NT2/D1 (cell line): ENCODE results near the gene MLLT1.

Experiments
- DNase-seq: peaks from one replicate; pipeline ENCODE4 v3.0.0-alpha.2; 2011; ENCODE audit warnings: low read depth, low spot score
- H3K27me3 ChIP-seq: 2 replicates; pipeline ENCODE4 v1.6.0; 2011; ENCODE audit warnings: mild to moderate bottlenecking; ENCODE audit not compliant: insufficient read length, insufficient read depth
- H3K36me3 ChIP-seq: 2 replicates; pipeline ENCODE4 v1.6.1; 2011; ENCODE audit warnings: mild to moderate bottlenecking, low read length, mixed read lengths; ENCODE audit not compliant: insufficient read depth, insufficient read length
- H3K4me1 ChIP-seq: 2 replicates; pipeline ENCODE4 v1.5.1; 2011; ENCODE audit not compliant: insufficient read depth, insufficient read length
- H3K4me3 ChIP-seq: 2 replicates; pipeline ENCODE4 v1.5.1; 2011; ENCODE audit warnings: low read depth; ENCODE audit not compliant: insufficient read length
- H3K9ac ChIP-seq: 2 replicates; pipeline ENCODE4 v1.6.0; 2011; ENCODE audit warnings: low read depth; ENCODE audit not compliant: insufficient read length
- H3K9me3 ChIP-seq: 2 replicates; pipeline ENCODE4 v1.5.1; 2011; ENCODE audit warnings: mild to moderate bottlenecking, low read length; ENCODE audit not compliant: insufficient read depth
- SUZ12 ChIP-seq: IDR thresholded peaks from 2 replicates; pipeline ENCODE4 v1.6.1; 2011; ENCODE audit not compliant: insufficient read length, insufficient read depth; ENCODE audit errors: extremely low read depth
- YY1 ChIP-seq: IDR thresholded peaks from 2 replicates; pipeline ENCODE4 v1.6.1; 2011; ENCODE audit not compliant: insufficient read length, insufficient read depth
- ZNF274 ChIP-seq: IDR thresholded peaks from 2 replicates; pipeline ENCODE4 v1.6.1; 2011; ENCODE audit warnings: mild to moderate bottlenecking, low read depth, low read length

Gene MLLT1

DNA sequence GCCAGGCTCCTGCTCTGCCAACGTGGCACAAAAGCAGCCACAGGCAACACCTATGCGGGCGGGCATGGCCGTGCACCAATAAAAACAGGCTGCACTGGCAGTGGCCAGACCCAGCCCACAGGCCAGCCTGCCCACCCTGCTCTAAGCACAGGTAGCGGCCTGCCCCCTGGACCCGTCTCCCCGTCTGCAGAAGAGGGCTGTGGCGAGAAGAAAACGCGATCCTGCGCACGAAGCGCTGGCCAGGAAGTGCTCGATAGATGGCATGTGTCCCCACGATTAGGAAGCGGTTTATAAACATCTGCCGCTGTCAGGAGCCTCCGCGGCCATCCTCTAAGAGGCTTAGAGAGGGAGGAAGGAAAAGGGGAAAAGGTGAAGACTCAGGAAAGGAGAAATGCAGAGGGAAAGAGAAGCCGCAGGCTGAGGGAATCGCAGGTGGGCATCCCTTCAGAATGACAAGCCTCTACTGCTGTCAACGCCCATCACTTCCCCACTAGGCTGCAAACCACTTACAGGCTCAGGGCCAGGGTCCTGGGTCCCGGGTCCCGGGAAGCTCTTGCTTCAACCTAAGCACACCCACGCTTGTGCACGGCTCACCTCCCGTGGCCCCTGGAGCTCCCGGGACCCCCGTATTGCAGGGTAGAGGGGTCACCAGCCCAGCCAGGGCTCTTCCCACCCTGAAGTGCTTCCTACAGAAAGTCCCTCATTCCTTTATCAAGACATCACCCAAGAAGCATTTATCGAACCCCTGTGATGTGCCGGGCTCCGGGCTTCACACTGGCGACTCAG lies 10.5 kb downstream of the MLLT1 start:
- H3K36me3 ChIP-seq: peaks cover 60% of the 10 kb centered on the region
- no peaks in the 10 kb centered on the region for H3K27me3 ChIP-seq
- peaks cover 19% of the 10 kb centered on the region for H3K4me1 ChIP-seq
- DNase-seq: no peak
- H3K9me3 ChIP-seq: no peaks in the 10 kb centered on the region
- H3K9ac ChIP-seq: no peak overlapping the region
- TF ChIP-seq YY1 (no peak), ZNF274 (no peak), SUZ12 (no peak)
- no peak overlapping the region for H3K4me3 ChIP-seq

DNA sequence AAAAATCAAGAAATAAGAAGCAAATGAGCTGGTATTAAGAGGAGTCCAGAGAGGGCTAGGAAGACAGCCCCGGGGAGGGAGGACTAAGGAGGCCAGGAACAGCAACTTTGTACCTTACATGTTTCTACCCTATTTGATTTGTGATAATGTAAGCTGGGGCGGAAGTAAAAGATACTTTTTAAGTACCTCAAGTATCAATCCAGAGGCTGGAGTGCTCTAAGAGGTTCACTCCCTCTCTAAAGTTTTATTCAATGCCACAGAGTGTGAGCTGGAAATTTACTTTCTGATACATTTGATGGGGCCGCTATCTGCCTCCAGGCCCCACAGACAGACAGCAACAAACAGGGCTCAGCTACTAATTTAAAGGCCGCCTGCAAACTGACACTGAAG lies 11.4 kb downstream of the MLLT1 start:
- H3K36me3 ChIP-seq: peaks cover 58% of the 10 kb centered on the region
- no peaks in the 10 kb centered on the region for H3K27me3 ChIP-seq
- no peaks in the 10 kb centered on the region for H3K9me3 ChIP-seq
- TF ChIP-seq YY1 (no peak), ZNF274 (no peak), SUZ12 (no peak)
- no peak for DNase-seq
- peaks cover 15% of the 10 kb centered on the region for H3K4me1 ChIP-seq
- no peak overlapping the region for H3K9ac ChIP-seq
- H3K4me3 ChIP-seq: no peak overlapping the region

DNA sequence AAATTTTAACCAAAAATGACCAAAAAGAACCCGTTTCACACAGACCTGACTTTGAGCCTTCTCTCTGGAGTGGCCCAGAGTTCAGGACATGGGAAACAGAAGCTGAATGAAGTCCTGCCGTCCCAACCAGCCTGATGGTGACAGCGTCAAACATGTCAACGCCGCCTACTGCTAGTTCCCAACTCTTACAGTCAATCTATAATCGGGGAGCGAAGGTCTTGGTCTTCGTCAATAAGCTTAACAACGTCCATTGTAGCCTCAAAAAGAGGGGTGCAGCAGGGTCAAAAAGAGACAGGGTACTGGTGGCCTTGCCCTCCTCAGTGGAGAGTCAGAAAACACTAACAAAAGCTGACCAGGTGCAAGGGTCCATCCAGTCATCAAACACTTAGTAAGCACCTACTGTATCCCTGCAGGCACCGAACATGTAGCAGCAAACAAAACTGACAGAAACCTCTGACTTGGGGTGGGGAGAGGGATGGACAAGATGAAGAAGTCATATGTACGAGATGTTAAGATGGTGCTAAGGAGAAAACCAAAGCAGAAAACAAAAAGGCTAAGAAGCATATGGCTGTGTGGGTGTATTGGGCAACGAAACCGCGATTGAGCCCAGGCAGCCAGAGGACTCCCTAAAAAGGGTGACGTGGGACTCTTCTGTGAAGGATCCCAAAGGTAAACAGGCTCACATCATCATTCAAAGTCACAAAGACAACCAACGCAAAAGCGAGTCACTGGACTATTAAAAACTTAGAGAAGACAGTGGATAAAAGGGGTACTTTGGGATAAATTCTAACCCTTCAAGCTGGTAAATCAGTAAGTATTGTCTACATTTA lies 12.0 kb downstream of the MLLT1 start:
- Histone ChIP-seq H3K27me3 (no peaks in the 10 kb centered on the region), H3K4me3 (no peak overlapping the region), H3K9ac (peak overlapping the region; percentile 26), H3K4me1 (peaks cover 17% of the 10 kb centered on the region), H3K36me3 (peaks cover 64% of the 10 kb centered on the region), H3K9me3 (no peaks in the 10 kb centered on the region)
- no peak for DNase-seq
- TF ChIP-seq YY1: no peak
- no peak for TF ChIP-seq ZNF274
- no peak for TF ChIP-seq SUZ12

DNA sequence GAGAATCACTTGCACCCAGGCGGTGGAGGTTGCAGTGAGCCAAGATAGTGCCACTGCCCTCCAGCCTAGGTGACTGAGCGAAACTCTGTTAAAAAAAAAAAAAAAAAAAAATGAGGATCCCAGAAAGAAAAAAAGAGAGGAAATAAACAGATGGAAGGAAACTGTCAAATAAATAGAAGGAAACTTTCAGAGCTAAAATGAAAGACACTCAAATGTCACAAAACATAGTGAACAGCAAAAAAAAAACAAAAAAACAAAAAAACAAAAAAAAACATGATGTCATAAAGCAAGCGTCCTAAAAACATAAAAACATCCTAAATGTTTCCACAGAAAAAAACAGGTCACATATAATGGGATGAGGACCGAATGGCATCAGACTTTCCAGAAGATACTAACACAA lies 15.0 kb downstream of the MLLT1 start:
- H3K9me3 ChIP-seq: no peaks in the 10 kb centered on the region
- peaks cover 9% of the 10 kb centered on the region for H3K4me1 ChIP-seq
- no peak overlapping the region for H3K4me3 ChIP-seq
- H3K9ac ChIP-seq: no peak overlapping the region
- no peak for TF ChIP-seq ZNF274
- peaks cover 78% of the 10 kb centered on the region for H3K36me3 ChIP-seq
- H3K27me3 ChIP-seq: no peaks in the 10 kb centered on the region
- DNase-seq: no peak

DNA sequence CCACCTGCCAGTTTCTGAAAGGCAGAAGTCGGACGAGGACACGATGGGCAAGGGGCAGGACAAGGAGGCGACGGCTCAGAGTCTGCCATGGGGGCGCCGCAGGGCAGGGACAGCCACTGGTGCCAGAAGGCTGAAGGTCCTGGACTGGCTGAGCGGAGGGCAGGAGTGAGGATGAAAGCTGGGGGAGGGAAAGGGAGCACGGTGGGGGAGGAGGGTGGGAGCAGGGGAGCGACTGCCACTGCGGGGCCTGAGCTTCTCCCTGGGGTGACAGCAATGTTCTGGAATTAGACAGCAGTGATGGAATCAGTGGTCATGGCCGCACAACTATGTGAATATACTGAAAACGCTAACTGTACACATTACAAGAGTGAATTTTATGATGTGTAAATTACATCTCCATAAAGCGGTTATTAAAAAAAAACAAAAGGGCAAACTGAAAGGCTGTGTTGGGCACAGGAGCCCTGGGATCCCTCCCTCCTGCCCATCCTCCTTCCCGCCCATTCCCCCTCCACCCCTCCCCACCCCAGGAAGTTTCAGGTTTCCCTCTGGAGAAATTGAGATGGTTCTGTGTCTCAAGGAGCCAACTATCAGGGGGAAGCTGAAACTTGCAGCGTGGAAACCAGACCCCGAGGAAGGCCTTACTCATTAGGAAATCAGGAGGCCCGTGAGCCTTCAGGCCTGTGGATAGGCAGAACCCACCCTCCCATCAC lies 15.9 kb downstream of the MLLT1 start:
- no peak for TF ChIP-seq ZNF274
- no peak for TF ChIP-seq YY1
- TF ChIP-seq SUZ12: no peak
- H3K4me1 ChIP-seq: peaks cover 9% of the 10 kb centered on the region
- H3K36me3 ChIP-seq: peaks cover 78% of the 10 kb centered on the region

DNA sequence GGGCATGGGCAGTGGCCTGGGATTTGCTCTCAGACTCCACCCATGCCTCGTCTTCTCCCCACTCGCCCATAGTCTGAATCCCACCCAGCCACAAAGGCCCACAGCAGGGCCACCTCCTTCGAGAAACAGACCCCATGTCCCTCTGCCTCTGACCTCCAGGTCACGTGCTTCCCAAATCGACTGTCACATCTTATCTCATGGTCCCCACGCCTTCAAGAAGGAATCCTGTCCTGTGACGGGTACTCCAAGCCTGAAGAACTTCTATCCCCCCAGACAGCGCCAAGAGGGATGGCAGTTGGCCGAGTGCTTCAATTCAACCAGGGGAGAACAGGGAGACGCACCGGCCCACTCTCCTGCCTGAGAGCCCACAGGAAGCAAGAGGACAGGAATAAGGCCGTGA lies 16.5 kb downstream of the MLLT1 start:
- Histone ChIP-seq H3K27me3 (no peaks in the 10 kb centered on the region), H3K36me3 (peaks cover 78% of the 10 kb centered on the region), H3K9ac (peak overlapping the region; percentile 13), H3K4me3 (no peak overlapping the region), H3K9me3 (no peaks in the 10 kb centered on the region), H3K4me1 (peaks cover 9% of the 10 kb centered on the region)
- TF ChIP-seq YY1 (no peak), SUZ12 (no peak), ZNF274 (no peak)
- DNase-seq: no peak

More for the DNA sequence above, 15.9 kb downstream of the MLLT1 start:
- H3K9ac ChIP-seq: peak overlapping the region; percentile 13
- H3K9me3 ChIP-seq: no peaks in the 10 kb centered on the region
- no peak overlapping the region for H3K4me3 ChIP-seq
- no peak for DNase-seq
- H3K27me3 ChIP-seq: no peaks in the 10 kb centered on the region

DNA sequence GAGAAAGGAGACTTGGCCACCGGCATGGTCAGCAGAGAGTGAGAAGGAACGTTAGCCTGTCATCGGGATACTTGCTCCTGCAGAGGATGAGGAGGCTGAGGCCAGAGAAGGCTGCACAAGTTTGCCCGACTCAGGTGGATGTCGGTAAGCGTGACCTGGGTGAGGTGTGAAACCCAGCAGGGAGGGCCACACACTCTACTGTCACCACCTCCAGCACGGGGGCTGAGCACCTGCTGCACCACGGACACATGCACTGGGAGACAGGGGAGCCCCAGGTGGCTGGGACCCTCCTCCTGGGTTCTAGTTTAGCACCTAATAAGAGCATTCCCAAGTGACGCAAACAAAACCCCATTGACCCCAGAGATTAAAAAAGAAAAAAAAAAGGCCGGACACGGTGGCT lies 17.3 kb downstream of the MLLT1 start:
- H3K9me3 ChIP-seq: no peaks in the 10 kb centered on the region
- peaks cover 78% of the 10 kb centered on the region for H3K36me3 ChIP-seq
- no peak overlapping the region for H3K4me3 ChIP-seq
- peaks cover 9% of the 10 kb centered on the region for H3K4me1 ChIP-seq
- H3K27me3 ChIP-seq: no peaks in the 10 kb centered on the region
- DNase-seq: no peak
- H3K9ac ChIP-seq: peak overlapping the region; percentile 3
- TF ChIP-seq YY1: no peak
- TF ChIP-seq ZNF274: no peak
- no peak for TF ChIP-seq SUZ12
